ENCODE data around the gene CASP12. TPM values are rescaled to one million over a fixed set of nuclear protein-coding genes. Genes with fewer than 3 reads are reported as not detected.

The CASP12 gene
- total RNA-seq, 1 donor from 2014 or later = not detected

DNA sequence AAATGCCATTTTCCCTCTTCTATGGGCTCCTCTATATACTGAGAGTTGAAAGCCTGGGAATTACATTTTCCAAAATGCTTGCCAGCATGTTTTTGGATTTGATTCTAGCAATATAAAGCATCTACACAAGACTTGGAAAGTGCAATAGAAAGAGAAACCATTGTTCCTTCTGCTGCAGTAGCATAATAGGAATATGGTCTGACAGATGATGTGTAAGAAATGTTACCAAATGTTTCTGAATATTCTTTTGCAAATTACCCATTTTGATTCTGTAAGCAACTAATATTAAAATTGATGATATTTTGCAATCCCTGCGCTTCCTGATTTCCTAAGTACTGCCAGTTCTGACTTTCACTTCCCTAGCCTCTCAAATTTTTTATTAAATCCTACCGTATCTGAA is 61.6 kb downstream of the CASP12 start:
- DNase-seq = no peak

Small RNA genes lying within 50 kb of the gene (small RNA-seq; reads per million reads assigned to genes)
- gene AP002004.1 = not detected

Other genes starting within 250 kb of the CASP12 start
- gene CASP4, start 70.1 kb upstream of the CASP12 start, total RNA-seq = 1.9 TPM
- 0.47 TPM for gene CASP5, start 124.7 kb upstream of the CASP12 start, total RNA-seq
- gene CASP1, start 136.7 kb upstream of the CASP12 start, total RNA-seq = 2.8 TPM
- not detected for gene CARD16, start 146.9 kb upstream of the CASP12 start, total RNA-seq
- gene CARD18, start 241.3 kb upstream of the CASP12 start, total RNA-seq = not detected